Measurements from ENCODE around the gene SMC6. TPM values are rescaled to one million over a fixed set of nuclear protein-coding genes. Genes with fewer than 3 reads are reported as not detected.

SMC6 gene
- total RNA-seq, 4 donors from 2014 or later: 12.8 to 26.6 (median 16.8) TPM

DNA sequence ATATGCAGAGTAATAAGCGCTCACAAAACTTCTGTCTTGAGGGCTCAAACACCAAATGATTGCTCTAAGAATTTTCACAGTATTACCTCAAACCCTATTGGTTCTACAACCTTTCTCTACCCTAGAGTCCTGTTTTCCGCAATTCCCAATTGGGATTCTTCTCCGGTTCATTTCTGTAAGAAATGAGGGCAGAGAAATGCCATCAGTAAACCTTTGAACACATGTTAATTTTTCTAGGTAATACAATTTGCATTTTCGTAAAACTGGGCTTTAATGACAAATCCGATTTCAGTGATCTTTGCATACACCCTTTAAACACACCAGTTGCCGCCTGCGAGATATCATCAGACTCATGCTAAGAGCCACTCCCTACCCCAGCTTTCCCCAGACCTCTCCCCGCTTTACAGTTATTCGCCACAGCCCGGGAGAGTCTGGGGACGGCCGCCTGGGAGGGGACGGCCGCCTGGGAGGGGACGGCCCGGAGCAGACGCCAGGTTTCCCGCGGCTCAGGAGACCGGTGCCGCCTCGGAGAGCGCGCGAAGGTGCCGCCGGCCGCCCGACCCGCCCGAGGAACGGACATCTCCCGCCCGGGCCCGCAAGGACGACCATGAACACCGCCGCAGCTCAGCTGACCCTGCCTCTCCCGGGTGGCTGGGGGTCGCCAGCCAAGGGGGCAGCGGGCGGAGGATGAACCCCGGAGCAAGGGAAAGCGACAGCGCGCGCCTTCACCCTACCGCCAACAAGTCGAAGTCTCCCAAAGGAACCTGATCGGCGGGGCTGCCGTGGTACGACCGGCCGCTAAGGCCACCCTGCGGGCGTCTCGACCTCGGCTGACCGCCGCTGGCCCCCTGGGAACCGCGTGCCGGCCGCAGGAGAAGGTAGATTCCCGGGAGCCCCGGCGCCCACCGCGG, 463 bp downstream of the SMC6 start:
- TF ChIP-seq, protein P1, sequence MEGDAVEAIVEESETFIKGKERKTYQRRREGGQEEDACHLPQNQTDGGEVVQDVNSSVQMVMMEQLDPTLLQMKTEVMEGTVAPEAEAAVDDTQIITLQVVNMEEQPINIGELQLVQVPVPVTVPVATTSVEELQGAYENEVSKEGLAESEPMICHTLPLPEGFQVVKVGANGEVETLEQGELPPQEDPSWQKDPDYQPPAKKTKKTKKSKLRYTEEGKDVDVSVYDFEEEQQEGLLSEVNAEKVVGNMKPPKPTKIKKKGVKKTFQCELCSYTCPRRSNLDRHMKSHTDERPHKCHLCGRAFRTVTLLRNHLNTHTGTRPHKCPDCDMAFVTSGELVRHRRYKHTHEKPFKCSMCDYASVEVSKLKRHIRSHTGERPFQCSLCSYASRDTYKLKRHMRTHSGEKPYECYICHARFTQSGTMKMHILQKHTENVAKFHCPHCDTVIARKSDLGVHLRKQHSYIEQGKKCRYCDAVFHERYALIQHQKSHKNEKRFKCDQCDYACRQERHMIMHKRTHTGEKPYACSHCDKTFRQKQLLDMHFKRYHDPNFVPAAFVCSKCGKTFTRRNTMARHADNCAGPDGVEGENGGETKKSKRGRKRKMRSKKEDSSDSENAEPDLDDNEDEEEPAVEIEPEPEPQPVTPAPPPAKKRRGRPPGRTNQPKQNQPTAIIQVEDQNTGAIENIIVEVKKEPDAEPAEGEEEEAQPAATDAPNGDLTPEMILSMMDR (IDR thresholded peaks at IDR 0.05; ENCODE audit: low read depth): no peak

DNA sequence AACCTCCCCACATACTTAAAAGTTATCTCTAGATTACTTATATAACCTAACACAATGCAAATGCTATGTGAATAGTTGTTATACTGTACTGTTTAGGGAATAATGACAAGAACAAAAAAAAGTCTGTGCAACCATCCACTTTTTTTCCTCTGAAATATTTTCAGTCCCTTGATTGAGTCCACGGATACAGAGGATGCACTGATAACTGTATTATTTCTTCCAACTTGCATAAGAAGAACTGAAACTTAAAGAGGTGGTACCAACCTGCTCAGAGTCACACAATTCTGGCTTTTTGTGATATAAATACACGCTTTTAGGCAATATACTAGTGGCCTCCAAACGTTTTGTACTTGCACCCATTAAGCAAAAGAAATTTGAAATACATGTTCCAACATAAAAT, 1.4 kb downstream of the SMC6 start:
- TF ChIP-seq, protein P1 (IDR thresholded peaks at IDR 0.05; ENCODE audit: low read depth): no peak

DNA sequence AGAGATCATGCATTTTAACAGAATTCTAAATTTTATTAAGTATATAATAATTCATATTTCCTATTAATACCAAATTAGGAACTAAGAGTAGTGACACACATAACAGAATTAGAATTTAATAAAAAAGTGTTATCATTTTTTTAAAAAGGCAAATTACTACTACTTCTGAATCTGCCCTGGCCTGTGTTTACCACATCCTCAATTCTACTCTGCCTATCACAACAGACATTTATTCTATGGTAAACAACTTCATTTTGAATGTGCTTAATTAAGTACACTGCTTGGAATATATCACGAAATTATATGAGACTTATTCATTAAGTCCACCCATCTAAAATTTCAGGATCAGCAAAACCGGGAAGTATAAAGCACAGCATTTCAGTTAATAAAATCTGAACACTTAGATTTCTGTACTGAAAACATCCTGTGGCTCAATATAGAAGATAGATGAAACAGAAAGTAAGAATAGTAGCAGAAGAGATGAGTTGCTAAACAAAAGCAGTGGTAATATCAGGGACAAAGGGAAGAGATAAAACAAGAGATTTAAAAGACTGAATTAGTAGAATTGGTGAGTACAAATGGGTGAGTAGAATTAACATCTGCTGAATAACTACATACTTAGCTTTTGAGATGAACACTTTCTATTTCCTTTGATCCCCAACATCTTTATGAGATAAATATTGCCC, 3.7 kb downstream of the SMC6 start:
- TF ChIP-seq, protein P1 (IDR thresholded peaks at IDR 0.05; ENCODE audit: low read depth): no peak

DNA sequence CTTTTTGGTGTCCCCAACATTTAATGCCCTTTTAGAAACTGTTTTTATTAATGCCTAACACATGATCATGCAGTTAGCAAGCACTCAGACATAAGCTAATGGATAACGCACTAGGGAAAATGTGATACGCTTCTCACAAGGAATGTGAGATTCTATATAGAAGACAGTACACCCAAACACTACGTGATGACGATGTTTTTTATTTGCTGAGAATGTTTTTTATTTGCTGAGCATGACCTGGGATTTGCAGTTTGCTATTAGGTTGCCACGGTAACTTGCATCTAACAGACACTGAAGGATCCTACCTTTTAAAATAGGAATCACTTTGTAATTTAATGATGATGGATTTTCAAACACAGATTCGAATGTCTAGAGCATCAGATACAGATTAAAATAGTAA, 4.9 kb downstream of the SMC6 start:
- TF ChIP-seq, protein P1 (IDR thresholded peaks at IDR 0.05; ENCODE audit: low read depth): no peak

DNA sequence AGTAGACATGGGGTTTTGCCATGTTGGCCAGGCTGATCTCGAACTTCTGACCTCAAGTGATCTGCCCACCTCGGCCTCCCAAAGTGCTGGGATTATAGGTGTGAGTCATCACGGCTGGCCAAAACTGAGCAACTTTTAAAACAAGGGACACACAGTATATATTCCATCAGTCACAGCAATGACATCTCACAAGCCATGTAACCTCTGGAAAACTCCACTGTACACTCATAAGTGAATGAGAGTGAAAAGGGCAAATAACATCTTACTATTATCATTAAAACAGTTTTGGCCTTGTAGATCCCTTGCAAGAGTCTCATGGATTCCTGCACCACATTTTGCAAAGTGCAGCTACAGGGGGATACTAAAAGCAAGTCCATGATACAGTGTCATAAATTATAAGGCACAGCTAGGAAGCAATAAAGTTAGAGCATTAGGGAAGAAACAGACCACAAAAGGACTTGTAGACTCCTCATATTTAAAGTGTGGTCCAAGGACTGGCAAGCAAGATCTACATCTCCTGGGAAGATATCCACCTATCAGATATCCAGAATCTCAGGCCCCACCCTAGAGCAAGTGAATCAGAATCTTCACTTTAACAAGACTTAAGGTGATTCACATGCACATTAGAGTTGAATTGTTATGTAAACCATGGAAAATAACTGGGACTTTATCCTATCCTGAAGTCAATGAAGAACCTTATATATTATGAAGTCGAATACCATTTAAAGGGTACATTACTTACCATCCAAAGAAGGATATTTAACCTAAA, 5.7 kb downstream of the SMC6 start:
- TF ChIP-seq, protein P1 (IDR thresholded peaks at IDR 0.05; ENCODE audit: low read depth): no peak

DNA sequence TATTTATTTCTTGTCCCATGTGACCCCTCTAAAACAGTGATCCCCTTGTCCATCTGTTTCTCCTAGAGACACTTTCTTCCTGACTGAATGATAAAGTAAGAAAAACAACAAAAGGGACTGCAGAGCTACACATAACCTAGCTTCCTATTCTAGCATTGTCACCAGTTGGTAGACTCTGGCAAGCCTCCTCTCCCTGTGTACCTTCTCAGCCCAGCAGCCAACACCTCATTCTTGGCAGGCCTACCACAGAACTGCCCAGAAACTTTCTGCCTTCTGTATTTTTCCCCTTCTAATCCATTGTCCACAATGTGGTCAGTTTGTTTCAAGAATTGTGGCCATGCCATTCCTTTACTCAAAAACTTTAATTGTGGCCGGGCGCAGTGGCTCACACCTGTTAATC, 13.4 kb downstream of the SMC6 start:
- TF ChIP-seq, protein P1 (IDR thresholded peaks at IDR 0.05; ENCODE audit: low read depth): no peak

DNA sequence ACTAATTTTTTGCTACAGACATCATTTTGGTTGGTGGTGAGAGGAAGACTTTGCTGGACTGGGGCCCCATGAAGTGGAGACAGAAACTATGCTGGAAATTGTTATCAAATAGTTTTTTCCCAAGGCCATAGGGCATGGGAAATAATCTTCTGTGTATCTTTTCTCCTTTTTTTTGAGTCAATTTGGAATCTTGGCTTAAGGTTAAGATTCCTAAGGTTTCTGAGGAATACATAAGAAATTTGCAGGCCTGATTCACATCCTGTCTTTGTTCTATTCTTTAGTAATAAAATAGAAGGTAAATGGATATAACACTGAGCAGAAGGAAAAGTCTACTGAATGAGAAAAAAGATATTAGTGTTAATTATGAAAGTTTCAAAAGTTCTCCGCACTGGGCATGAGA, 16.6 kb downstream of the SMC6 start:
- TF ChIP-seq, protein P1 (IDR thresholded peaks at IDR 0.05; ENCODE audit: low read depth): no peak
